NK-92 (cell line): ENCODE results near the gene SMIM35.
"Not testable (repeated sequence)": the region's sequence is repeated elsewhere in the genome, so short reads cannot be mapped to it uniquely, and the experiment has no call there.

ENCODE experiments used
- DNase-seq: peaks from one replicate; lab custom pipeline; 2025; ENCODE audit not compliant: unreplicated experiment; lab: John Stamatoyannopoulos, UW

The SMIM35 gene

GRCh38 chr11:118046051-118046963 lies 40.5 kb downstream of the SMIM35 start:
- no peak for DNase-seq

DNA sequence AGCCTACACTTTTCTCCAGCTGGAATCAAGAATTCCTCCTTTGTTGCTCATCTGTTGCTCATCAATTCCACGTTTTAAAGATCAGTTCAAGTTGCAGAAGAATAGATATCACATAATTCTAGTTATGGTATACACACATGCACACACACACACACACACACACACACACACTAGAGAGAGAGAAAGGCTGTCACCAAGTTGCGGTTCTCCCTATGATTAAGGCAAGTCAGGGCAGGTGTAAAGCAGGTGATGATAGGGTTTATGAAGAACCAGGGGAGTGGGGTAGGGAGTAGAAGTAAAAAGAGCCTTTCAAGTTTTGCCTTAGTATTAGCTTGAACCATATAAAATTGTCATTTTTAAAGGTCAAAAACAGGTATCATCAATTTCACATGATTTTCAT lies 41.6 kb downstream of the SMIM35 start:
- no peak for DNase-seq

GRCh38 chr11:118042796-118043195 lies 44.0 kb downstream of the SMIM35 start:
- DNase-seq: no peak

- no peak for DNase-seq
Measured at GRCh38 chr11:118042141-118042540, 44.6 kb downstream of the SMIM35 start.

DNA sequence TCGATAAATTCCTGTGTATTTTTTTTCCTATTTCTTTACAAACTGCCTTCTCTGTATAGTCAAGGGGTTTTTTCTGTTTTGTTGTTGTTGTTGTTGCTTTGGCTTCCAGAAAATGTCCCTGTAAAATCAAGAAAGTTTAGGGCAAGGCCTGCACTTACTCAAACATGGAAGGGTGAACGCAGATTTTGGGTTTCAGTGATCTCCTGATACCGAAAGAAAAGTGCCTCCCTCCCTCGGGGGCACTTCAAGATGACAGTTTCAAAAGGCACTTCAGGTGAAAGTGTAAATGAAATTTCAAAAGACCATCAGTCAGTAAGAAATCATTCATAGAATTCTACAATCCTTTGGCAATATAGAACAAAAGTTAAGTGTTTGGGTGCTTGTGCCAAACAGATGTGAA lies 53.3 kb downstream of the SMIM35 start:
- DNase-seq: no peak

DNA sequence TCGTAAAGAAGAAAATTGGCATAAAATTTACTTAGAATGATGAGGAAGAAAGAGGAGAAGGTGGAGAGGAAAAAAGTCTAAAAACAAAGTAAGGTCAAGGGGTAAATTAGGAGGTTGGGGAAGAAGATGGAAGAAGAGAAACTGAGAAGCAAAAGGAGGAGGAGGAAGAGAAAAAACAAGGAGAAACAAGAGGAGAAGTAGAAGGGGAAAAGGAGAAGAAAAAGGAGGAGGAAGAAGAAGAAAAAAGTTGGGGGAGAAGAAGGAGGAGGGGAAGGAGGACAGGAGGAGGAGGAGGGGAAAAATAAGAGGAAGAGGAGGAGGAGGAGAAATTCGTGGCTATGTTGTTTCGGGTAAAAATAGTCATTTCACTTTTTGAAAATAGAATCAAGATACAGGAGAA lies 58.1 kb downstream of the SMIM35 start:
- DNase-seq: no peak

- DNase-seq: no peak
Measured at GRCh38 chr11:118027694-118028093, 59.1 kb downstream of the SMIM35 start.

DNA sequence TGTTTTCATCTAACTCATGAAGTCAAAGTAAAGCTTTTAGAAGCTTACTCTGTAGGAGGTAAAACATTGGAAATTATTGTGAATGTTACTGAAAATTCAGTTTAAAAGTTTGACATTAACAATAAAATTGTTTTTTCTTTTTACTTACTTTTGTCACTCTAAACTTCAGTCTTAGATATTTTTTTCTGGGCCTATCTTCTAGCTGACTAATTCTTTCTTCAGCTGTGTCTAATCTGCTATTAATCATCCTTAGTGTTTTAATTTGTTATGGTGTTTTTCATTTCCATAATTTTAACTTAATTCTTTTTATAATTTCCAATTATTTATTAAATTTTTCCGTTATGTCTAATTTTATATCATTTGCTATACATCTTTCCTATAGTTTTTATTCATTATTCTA lies 65.6 kb downstream of the SMIM35 start:
- DNase-seq: no peak

- no peak for DNase-seq
Measured at GRCh38 chr11:118018401-118018800, 68.4 kb downstream of the SMIM35 start.

DNA sequence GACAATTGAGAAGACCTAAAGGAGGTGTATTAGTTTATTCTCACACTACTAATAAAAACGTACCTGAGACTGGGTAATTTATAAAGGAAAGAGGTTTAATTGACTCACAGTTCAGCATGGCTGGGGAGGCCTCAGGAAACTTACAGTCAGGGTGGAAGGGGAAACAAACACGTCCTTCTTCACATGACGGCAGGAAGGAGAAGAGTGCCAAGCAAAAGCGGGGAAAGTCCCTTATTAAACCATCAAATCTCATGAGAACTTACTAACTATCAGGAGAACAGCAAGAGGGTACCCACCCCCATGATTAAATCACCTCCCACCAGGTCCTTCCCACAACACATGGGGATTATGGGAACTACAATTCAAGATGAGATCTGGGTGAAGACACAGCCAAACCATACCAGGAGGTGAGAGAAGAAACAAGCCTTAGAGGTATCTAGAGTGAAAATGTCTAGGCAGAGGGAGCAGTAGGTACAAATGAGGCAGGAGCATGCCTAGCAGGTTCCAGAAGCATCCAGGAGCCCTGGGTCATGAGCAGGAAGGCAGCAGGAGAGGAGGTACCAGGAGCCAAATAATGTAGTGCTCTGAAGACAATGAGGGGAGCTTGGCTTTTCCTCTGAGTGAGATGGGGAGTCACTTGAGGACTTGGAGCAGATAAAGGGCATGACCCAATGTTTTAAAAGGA lies 69.0 kb downstream of the SMIM35 start:
- no peak for DNase-seq

DNA sequence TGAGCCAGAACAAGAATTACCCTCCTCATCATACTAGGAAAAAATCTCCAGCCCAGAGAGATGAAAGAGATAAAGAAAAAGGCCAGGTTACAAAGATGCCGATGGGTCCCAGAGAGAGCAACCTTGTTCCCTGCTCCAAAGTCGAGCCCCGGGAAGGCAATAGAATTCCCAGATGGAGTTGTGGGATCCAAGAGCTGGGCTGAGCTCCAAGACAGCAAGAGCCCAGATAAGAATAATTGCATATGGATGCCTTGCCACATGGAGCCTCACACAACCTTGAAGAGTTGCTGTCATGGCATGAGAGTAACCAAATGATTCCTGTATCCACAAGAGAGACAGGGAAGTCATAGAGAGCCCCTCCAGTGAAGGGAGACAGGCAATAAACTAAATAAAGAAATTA lies 69.7 kb downstream of the SMIM35 start:
- DNase-seq: no peak

DNA sequence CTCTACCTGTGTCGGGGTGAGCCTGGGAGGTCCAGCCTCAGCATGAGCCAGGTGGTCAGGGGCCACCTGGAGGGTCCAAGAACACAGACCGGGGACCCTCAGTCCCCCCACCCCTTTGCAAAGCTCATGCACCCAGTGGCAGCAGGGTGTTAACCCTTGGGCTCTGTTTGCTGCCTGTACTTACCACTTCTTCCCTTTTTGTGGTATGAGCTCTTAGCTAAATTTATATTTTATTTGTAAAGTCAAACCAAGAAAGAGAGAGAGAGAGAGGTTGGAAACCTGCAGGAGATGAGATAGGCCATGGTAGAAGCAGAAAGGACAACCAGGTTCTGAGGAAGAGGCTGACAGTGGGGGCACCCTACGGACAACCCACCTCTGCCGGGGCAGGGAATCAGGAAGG lies 70.7 kb downstream of the SMIM35 start:
- DNase-seq: no peak

DNA sequence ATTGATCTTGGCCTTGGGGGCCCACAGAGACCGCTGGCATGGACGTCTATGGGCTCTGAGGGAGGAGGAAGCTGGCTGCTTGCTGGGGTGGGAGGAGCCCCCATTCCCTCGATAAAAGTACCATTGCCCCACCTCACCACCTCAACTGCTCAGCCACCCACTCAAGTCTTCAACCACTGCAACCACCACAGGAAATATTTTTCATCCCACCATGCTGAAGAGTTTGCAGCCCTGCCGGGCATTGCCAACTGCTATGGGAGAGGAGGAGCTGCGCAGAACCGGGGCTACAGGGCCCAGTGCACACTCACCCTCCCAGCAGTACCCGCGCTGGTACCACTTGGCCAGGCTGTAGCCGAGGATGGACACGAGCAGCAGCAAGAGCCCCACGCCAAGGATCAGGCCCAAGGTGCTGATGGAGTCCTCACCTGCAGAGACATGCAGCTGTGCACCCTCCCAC lies 71.3 kb downstream of the SMIM35 start:
- DNase-seq: no peak

DNA sequence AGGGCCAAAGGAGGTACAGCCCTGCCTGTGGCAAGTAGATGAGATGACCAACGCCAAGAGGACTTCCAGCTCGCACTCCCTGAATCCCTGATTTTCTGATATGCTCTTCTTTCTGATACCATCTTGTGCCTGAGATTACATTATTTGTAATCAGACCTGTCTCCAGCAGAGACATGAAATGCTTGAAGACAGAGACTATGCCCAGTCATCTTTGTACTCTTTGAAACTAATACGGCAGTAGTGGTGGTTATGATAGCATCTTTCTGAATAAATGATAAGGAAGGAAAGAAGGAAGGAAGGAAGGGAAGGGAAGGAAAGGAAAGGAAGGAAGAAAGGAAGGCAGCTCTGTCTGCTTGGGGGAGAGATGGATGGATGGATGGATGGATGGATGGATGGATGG lies 72.7 kb downstream of the SMIM35 start:
- DNase-seq: no peak

GRCh38 chr11:118012083-118012669 lies 74.6 kb downstream of the SMIM35 start:
- DNase-seq: no peak

DNA sequence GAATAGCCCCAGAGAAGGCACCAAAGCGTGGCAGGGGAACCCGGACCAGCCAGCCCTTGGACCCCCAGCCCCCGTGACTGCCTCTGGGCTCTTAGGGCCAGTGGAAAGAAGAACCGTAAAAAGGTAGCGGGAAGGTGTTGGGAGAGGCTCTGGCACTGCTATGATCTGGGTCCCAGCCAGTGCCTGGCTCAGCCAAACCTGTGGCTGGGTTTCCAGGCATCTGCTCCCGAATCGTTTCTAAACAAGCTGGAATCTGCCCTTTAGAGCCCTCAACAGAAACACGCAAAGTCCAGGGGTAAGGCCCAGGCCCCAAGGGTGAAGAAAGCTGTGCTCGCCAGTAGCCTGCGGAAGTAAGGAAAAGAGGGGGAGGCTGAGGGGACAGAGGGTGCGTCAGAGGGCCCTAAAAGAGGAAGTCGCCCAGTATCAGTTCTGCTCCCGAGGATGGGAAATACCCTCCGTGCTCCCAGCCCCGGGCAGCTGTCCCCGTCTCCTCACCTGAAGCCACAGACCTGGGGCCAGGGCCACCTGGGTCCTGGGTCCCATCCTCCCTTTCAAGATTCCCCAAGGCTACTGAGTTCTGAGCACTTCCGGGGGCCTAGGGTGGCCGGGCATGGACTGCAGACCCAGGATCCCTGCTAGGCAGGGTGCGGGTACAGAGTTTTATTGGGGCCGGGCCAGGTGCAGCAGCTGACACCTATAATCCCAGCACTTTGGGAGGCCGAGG lies 75.9 kb downstream of the SMIM35 start:
- DNase-seq: no peak

DNA sequence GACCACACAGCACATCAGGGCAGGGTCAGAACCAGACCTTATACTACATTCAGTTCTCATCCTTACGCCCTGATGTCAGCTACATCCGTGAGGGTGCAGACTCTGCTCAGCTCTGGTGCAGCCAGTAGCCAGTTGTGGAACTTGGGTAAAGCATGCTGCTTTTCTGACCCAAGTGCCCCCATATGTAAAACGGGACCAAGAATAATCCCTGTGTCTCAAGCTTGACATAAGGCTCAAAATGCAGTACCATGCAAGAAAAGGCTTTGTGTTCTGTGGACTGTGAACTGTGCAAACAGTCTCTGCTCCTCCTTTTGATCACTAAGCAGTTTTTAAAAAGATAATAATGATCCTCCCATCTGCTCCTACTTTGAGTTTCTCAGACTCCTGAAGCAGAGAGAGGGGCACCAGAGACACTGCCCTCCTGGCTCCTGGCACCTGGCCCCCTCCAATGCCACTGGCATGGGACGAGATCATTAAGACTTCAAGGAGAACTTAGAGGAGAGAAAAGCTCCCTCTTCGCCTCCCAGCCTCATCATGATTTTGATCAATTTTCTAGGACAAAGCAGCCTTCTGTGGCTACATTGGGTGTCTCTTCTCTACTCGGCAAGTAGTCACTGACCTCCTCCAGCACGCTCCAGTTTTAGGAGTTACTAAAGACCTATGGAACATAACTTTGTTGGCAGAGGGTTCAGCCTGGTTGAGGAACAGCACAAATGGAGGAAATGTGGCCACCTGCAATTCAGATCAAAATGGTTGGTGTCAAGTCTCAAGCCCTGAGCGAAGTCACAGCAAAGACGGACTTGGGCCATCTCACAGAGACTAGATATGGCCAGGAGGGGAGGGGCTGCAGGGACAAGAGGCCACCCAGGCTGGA lies 76.7 kb downstream of the SMIM35 start:
- no peak for DNase-seq

- DNase-seq: no peak
Measured at GRCh38 chr11:118008271-118008911, 78.4 kb downstream of the SMIM35 start.

- not testable (repeated sequence) for DNase-seq
Measured at GRCh38 chr11:118007563-118008270, 79.0 kb downstream of the SMIM35 start.
